ENCODE data around the gene KIF21B.

The KIF21B gene

GRCh38 chr1:200921571-200922110 lies 101.9 kb downstream of the KIF21B start:
- Mint-ChIP-seq H3K4me3 (no peak overlapping the region), H3K4me1 (no peaks in the 10 kb centered on the region), H3K27me3 (ENCODE audit: low read depth, poor library complexity) (peaks cover 13% of the 10 kb centered on the region), H3K27ac (peak overlapping the region; percentile 46), H3K9me3 (no peaks in the 10 kb centered on the region), H3K36me3 (ENCODE audit: low read depth) (no peaks in the 10 kb centered on the region)
- TF ChIP-seq, protein P1, sequence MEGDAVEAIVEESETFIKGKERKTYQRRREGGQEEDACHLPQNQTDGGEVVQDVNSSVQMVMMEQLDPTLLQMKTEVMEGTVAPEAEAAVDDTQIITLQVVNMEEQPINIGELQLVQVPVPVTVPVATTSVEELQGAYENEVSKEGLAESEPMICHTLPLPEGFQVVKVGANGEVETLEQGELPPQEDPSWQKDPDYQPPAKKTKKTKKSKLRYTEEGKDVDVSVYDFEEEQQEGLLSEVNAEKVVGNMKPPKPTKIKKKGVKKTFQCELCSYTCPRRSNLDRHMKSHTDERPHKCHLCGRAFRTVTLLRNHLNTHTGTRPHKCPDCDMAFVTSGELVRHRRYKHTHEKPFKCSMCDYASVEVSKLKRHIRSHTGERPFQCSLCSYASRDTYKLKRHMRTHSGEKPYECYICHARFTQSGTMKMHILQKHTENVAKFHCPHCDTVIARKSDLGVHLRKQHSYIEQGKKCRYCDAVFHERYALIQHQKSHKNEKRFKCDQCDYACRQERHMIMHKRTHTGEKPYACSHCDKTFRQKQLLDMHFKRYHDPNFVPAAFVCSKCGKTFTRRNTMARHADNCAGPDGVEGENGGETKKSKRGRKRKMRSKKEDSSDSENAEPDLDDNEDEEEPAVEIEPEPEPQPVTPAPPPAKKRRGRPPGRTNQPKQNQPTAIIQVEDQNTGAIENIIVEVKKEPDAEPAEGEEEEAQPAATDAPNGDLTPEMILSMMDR (IDR thresholded peaks at IDR 0.05): no peak
- DNase-seq: no peak
